ENCODE results near the gene PCDHGA11.
A peak's percentile ranks its signal among the peaks of the same experiment; 100 is the strongest.

The PCDHGA11 gene

DNA sequence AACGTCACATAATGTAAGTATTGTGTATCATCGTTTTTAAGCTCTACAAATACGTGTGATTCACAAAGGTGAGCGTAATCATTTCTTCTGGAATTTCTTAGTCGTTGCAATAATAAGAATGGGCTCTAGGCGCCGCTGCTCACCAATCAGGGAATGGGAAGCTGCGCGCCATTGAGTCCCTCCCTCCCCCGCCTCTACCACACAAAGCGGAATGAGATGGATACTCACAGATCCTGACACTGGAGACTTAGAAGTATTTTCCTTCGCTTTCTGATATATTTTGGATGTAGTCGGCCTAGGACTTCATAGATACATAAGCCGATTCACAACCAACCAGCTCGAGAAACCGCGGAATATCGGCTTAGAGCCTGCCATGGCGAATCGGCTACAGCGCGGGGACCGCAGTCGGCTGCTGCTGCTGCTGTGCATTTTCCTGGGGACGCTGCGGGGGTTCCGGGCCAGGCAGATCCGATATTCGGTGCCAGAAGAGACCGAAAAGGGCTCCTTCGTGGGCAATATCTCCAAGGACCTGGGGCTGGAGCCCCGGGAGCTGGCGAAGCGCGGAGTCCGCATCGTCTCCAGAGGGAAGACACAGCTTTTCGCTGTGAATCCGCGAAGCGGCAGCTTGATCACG is at the start of gene PCDHGA11 (continued):
- no peak for TF ChIP-seq MYNN (tag by site-specific recombination; IDR thresholded peaks at IDR 0.05; ENCODE audit: borderline replicate concordance)
- TF ChIP-seq SETDB1 (IDR thresholded peaks at IDR 0.05; ENCODE audit: insufficient read length, low read length): no peak
- no peak for TF ChIP-seq ZBTB21 (tag by site-specific recombination; IDR thresholded peaks at IDR 0.05)
- TF ChIP-seq SALL2 (tag by site-specific recombination; IDR thresholded peaks at IDR 0.05; ENCODE audit: borderline replicate concordance): no peak
- TF ChIP-seq ZNF2 (tag by site-specific recombination; IDR thresholded peaks at IDR 0.05): peak; percentile 70
- TF ChIP-seq, protein P1, sequence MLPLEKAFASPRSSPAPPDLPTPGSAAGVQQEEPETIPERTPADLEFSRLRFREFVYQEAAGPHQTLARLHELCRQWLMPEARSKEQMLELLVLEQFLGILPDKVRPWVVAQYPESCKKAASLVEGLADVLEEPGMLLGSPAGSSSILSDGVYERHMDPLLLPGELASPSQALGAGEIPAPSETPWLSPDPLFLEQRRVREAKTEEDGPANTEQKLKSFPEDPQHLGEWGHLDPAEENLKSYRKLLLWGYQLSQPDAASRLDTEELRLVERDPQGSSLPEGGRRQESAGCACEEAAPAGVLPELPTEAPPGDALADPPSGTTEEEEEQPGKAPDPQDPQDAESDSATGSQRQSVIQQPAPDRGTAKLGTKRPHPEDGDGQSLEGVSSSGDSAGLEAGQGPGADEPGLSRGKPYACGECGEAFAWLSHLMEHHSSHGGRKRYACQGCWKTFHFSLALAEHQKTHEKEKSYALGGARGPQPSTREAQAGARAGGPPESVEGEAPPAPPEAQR (tag by site-specific recombination; IDR thresholded peaks at IDR 0.05): no peak
- no peak for TF ChIP-seq ZNF366 (tag by site-specific recombination; conservative IDR thresholded peaks at IDR 0.05)
- TF ChIP-seq ZNF221 (tag by site-specific recombination; IDR thresholded peaks at IDR 0.05; ENCODE audit: borderline replicate concordance): no peak
- no peak for TF ChIP-seq ZNF239 (tag by site-specific recombination; IDR thresholded peaks at IDR 0.05)
- TF ChIP-seq ZBTB26 (tag by site-specific recombination; optimal IDR thresholded peaks at IDR 0.05): peak; percentile 24
- 0 out of 2 replicates have a peak, but pooled peaks have one; percentile 20 for TF ChIP-seq ZNF335 (tag by site-specific recombination; conservative IDR thresholded peaks at IDR 0.05)
- TF ChIP-seq REPIN1 (tag by site-specific recombination; IDR thresholded peaks at IDR 0.05; ENCODE audit: low read depth): no peak
- TF ChIP-seq MZF1 (tag by site-specific recombination; IDR thresholded peaks at IDR 0.05; ENCODE audit: borderline replicate concordance): no peak
- TF ChIP-seq, protein P2, sequence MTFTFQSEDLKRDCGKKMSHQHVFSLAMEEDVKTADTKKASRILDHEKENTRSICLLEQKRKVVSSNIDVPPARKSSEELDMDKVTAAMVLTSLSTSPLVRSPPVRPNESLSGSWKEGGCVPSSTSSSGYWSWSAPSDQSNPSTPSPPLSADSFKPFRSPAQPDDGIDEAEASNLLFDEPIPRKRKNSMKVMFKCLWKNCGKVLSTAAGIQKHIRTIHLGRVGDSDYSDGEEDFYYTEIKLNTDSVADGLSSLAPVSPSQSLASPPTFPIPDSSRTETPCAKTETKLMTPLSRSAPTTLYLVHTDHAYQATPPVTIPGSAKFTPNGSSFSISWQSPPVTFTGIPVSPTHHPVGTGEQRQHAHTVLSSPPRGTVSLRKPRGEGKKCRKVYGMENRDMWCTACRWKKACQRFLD (tag by site-specific recombination; IDR thresholded peaks at IDR 0.05): no peak
- TF ChIP-seq GFI1B (tag by site-specific recombination; IDR thresholded peaks at IDR 0.05): no peak
- no peak for TF ChIP-seq ZNF530 (tag by site-specific recombination; IDR thresholded peaks at IDR 0.05; ENCODE audit: low read depth)
- no peak for TF ChIP-seq WT1 (tag by site-specific recombination; IDR thresholded peaks at IDR 0.05)
- no peak for TF ChIP-seq ZNF169 (tag by site-specific recombination; IDR thresholded peaks at IDR 0.05)
- TF ChIP-seq ZNF571 (tag by site-specific recombination; IDR thresholded peaks at IDR 0.05): no peak
- peak; percentile 64 for TF ChIP-seq ZNF660 (tag by site-specific recombination; IDR thresholded peaks at IDR 0.05)
- no peak for TF ChIP-seq SP3 (tag by site-specific recombination; IDR thresholded peaks at IDR 0.05)
- TF ChIP-seq ZNF302 (tag by site-specific recombination; IDR thresholded peaks at IDR 0.05; ENCODE audit: low read depth): no peak
- no peak for TF ChIP-seq ZNF23 (tag by site-specific recombination; IDR thresholded peaks at IDR 0.05; ENCODE audit: borderline replicate concordance)
- TF ChIP-seq ZNF518A (tag by site-specific recombination; conservative IDR thresholded peaks at IDR 0.05; ENCODE audit: low read depth): no peak
- TF ChIP-seq ZSCAN4 (tag by site-specific recombination; IDR thresholded peaks at IDR 0.05): no peak
- no peak for TF ChIP-seq EGR2 (tag by site-specific recombination; IDR thresholded peaks at IDR 0.05; ENCODE audit: low read depth)
- no peak for TF ChIP-seq HOXD13 (CRISPR knock-in tag; IDR thresholded peaks at IDR 0.05; ENCODE audit: borderline replicate concordance)
- no peak for TF ChIP-seq ZNF548 (tag by site-specific recombination; IDR thresholded peaks at IDR 0.05)
- peak; percentile 83 for TF ChIP-seq ZNF654 (tag by site-specific recombination; IDR thresholded peaks at IDR 0.05; ENCODE audit: low read depth)
- TF ChIP-seq ZNF155 (tag by site-specific recombination; IDR thresholded peaks at IDR 0.05): no peak
- peak; percentile 35; the same call in 1 of the 2 replicates for TF ChIP-seq ZNF341 (tag by site-specific recombination; IDR thresholded peaks at IDR 0.05; ENCODE audit: low read depth)
- TF ChIP-seq KLF7 (tag by site-specific recombination; IDR thresholded peaks at IDR 0.05; ENCODE audit: borderline replicate concordance): no peak
